T47D (cell line): ENCODE results near the gene CSPG5.

ENCODE experiments used
- DNase-seq, 2 experiments: peaks; one replicate each; pipeline versions ENCODE4 v3.0.0 to v3.0.0-alpha.2; 2011 to 2012; ENCODE audit warnings: low read depth in 1 of 2, low spot score in 1 of 2
- JUND ChIP-seq: IDR thresholded peaks from 2 replicates; pipeline ENCODE4 v1.6.1; 2012; ENCODE audit warnings: low read depth
- in situ Hi-C: cut with HindIII; loops from 2 replicates; pipeline ENCODE4 v1.10.0; 2016; ENCODE audit warnings: low sequenced_read_pairs, low pct_unique_long_range_greater_than_20kb

The CSPG5 gene

GRCh38 chr3:47578691-47579632 is at the start of gene CSPG5:
Gene CSPG5, minus strand, starts transcription at chr3:47578865. Its CDS starts 172 bp downstream, at chr3:47578693.
- in situ Hi-C loops, result no loop called here
- DNase-seq, result peak in 1 of 2 experiments; percentile 39
- TF ChIP-seq JUND, result no peak

GRCh38 chr3:47628426-47628825 is 49.8 kb upstream of the CSPG5 start:
- TF ChIP-seq JUND, result no peak
- in situ Hi-C loops, result no loop called here
- no peak for DNase-seq

GRCh38 chr3:47622671-47623461 is 44.2 kb upstream of the CSPG5 start:
- in situ Hi-C loops, result no loop called here
- no peak for DNase-seq
- no peak for TF ChIP-seq JUND

- DNase-seq, result peak in 1 of 2 experiments; percentile 39
- no peak for TF ChIP-seq JUND
- in situ Hi-C loops, result no loop called here
These were observed 38.7 kb upstream of the CSPG5 start for GRCh38 chr3:47617086-47618010.

GRCh38 chr3:47614788-47615187 is 36.1 kb upstream of the CSPG5 start:
- DNase-seq, result no peak
- in situ Hi-C loops, result no loop called here
- no peak for TF ChIP-seq JUND

GRCh38 chr3:47613722-47614121 is 35.1 kb upstream of the CSPG5 start:
- in situ Hi-C loops, result no loop called here
- DNase-seq, result no peak
- TF ChIP-seq JUND, result no peak

- no peak for TF ChIP-seq JUND
- in situ Hi-C loops, result no loop called here
- DNase-seq, result no peak
These were observed 34.2 kb upstream of the CSPG5 start for GRCh38 chr3:47612879-47613278.

GRCh38 chr3:47612178-47612577 is 33.5 kb upstream of the CSPG5 start:
- DNase-seq, result peak in 1 of 2 experiments; percentile 18
- TF ChIP-seq JUND, result no peak
- in situ Hi-C loops, result no loop called here

- in situ Hi-C loops, result no loop called here
- TF ChIP-seq JUND, result no peak
- no peak for DNase-seq
These were observed 32.9 kb upstream of the CSPG5 start for GRCh38 chr3:47611576-47611975.

GRCh38 chr3:47610583-47610982 is 31.9 kb upstream of the CSPG5 start:
- in situ Hi-C loops, result no loop called here
- TF ChIP-seq JUND, result no peak
- DNase-seq, result no peak

GRCh38 chr3:47607335-47607734 is 28.7 kb upstream of the CSPG5 start:
- in situ Hi-C loops, result no loop called here
- TF ChIP-seq JUND, result no peak
- no peak for DNase-seq

GRCh38 chr3:47606165-47606564 is 27.5 kb upstream of the CSPG5 start:
- TF ChIP-seq JUND, result no peak
- no peak for DNase-seq
- in situ Hi-C loops, result no loop called here
